SH-SY5Y (cell line): ENCODE results near the gene PNPLA4.

ENCODE experiments used
- GATA2 ChIP-seq: IDR thresholded peaks from 2 replicates; pipeline ENCODE4 v1.6.1; 2011; ENCODE audit warnings: mild to moderate bottlenecking, low read depth, low read length
- GATA3 ChIP-seq: IDR thresholded peaks from 2 replicates; pipeline ENCODE4 v1.6.1; 2011; ENCODE audit warnings: low read depth, mild to moderate bottlenecking, low read length, moderate library complexity

- TF ChIP-seq GATA3: no peak
- TF ChIP-seq GATA2: no peak
These were observed 22.7 kb downstream of the PNPLA4 start for GRCh38 chrX:7904562-7904961.
